Posterior vena cava (tissue), 2 donors: ENCODE data around the gene MCOLN3. TPM values are rescaled to one million over a fixed set of nuclear protein-coding genes. Genes with fewer than 3 reads are reported as not detected.

Source experiments
- DNase-seq: peaks from one replicate; pipeline ENCODE4 v3.0.0-alpha.2; 2020; ENCODE audit warnings: low spot score
- intact Hi-C, 2 donors: fragments of 100-400 bp; cut with DNase I; formaldehyde crosslinking; loops; one replicate each; pipeline versions ENCODE4 v1.14.1 to v1.14.2; 2022 to 2023
- long read RNA-seq, 2 donors: library from polyadenylated mRNA; unstranded; transcript quantifications; one replicate each; pipeline ENCODE4 v2.0.0, GENCODE V29; 2020 to 2021
- total RNA-seq, 2 donors: library from RNA; stranded (reverse); fragmentation: NEBNext Ultra II Directional; extraction: Animal tissue kit (Norgen Biotek cat#: 25700); gene quantifications; one replicate each; pipeline ENCODE4 v1.2.1, GENCODE V29; 2021
- donor health status: DM: yes; HTN: yes; CAD: no.
- donor health status: DM: yes; HTN: yes; CAD: no.

The MCOLN3 gene
- under 1 TPM; 0.38 to 0.46 TPM for total RNA-seq
- long read RNA-seq, donor 1, result 0 reads
- long read RNA-seq, donor 2, result 0 reads

GRCh38 chr1:85048296-85049064 is at the start of gene MCOLN3:
TSS of gene MCOLN3 (minus strand) at chr1:85048500. CDS start at chr1:85045360, 3,140 bp downstream.
- intact Hi-C loops, result no loop called here
- peak; percentile 76 for DNase-seq

- no peak for DNase-seq
- intact Hi-C loops, result no loop called here
Observed at GRCh38 chr1:85093644-85094043, 45.3 kb upstream of the MCOLN3 start.

- DNase-seq, result no peak
- intact Hi-C loops, result no loop called here
Observed at GRCh38 chr1:85091671-85092280, 43.5 kb upstream of the MCOLN3 start.

- intact Hi-C loops, result no loop called here
- no peak for DNase-seq
Observed at GRCh38 chr1:85090225-85090624, 41.9 kb upstream of the MCOLN3 start.

GRCh38 chr1:85089203-85089602 is 40.9 kb upstream of the MCOLN3 start:
- intact Hi-C loops, result no loop called here
- DNase-seq, result no peak

GRCh38 chr1:85088408-85088784 is 40.1 kb upstream of the MCOLN3 start:
- no peak for DNase-seq
- intact Hi-C loops, result no loop called here

- intact Hi-C loops, result no loop called here
Observed at GRCh38 chr1:85087659-85088407, 39.5 kb upstream of the MCOLN3 start.

GRCh38 chr1:85085417-85085816 is 37.1 kb upstream of the MCOLN3 start:
- intact Hi-C loops, result no loop called here
- DNase-seq, result no peak

More at GRCh38 chr1:85087659-85088407, 39.5 kb upstream of the MCOLN3 start:
- no peak for DNase-seq

GRCh38 chr1:85078903-85079302 is 30.6 kb upstream of the MCOLN3 start:
- intact Hi-C loops, result no loop called here

GRCh38 chr1:85074365-85074964 is 26.2 kb upstream of the MCOLN3 start:
- intact Hi-C loops, result no loop called here
- no peak for DNase-seq

More at GRCh38 chr1:85078903-85079302, 30.6 kb upstream of the MCOLN3 start:
- DNase-seq, result no peak

GRCh38 chr1:85070972-85071492 is 22.7 kb upstream of the MCOLN3 start:
- intact Hi-C loops, result no loop called here
- no peak for DNase-seq

- intact Hi-C loops, result no loop called here
- DNase-seq, result no peak
Observed at GRCh38 chr1:85068846-85069245, 20.5 kb upstream of the MCOLN3 start.

- no peak for DNase-seq
- intact Hi-C loops, result no loop called here
Observed at GRCh38 chr1:85065550-85065949, 17.2 kb upstream of the MCOLN3 start.

GRCh38 chr1:85062425-85063026 is 14.2 kb upstream of the MCOLN3 start:
- DNase-seq, result no peak

GRCh38 chr1:85061711-85062424 is 13.6 kb upstream of the MCOLN3 start:
- peak; percentile 92 for DNase-seq
- intact Hi-C loops, result no loop called here

More at GRCh38 chr1:85062425-85063026, 14.2 kb upstream of the MCOLN3 start:
- intact Hi-C loops, result no loop called here

GRCh38 chr1:85060038-85060437 is 11.7 kb upstream of the MCOLN3 start:
- no peak for DNase-seq

GRCh38 chr1:85059563-85059962 is 11.3 kb upstream of the MCOLN3 start:
- intact Hi-C loops, result no loop called here
- DNase-seq, result no peak

More at GRCh38 chr1:85060038-85060437, 11.7 kb upstream of the MCOLN3 start:
- intact Hi-C loops, result no loop called here

GRCh38 chr1:85058786-85059185 is 10.5 kb upstream of the MCOLN3 start:
- intact Hi-C loops, result no loop called here
- no peak for DNase-seq
